ENCODE measurements around the gene STK11.
A peak's percentile ranks its signal among the peaks of the same experiment; 100 is the strongest.

- TF ChIP-seq CTCF (IDR thresholded peaks at IDR 0.05) = no peak
- TF ChIP-seq POLR2A (IDR thresholded peaks at IDR 0.05) = peak; percentile 59 to 74
Observed at GRCh38 chr19:1173845-1174809, 31.5 kb upstream of the STK11 start, which contains the start of gene SBNO2.
